Measurements from ENCODE around the gene IGF2BP2. TPM values are rescaled to one million over a fixed set of nuclear protein-coding genes. Genes with fewer than 3 reads are reported as not detected.

IGF2BP2 gene
- total and polyA plus RNA-seq, 2 of the 8 experiments (the other 6 are each of a cell fraction or from before 2014, with no cell fraction given) = 7.4 to 121 TPM

- TF ChIP-seq CTCF (IDR thresholded peaks at IDR 0.05; ENCODE audit: control extremely low read depth in 1 of 3, insufficient read depth in 1 of 3, low read depth in 1 of 3, low read length in 3 of 3) (no peak), SAP30 (IDR thresholded peaks at IDR 0.05; ENCODE audit: insufficient read depth, insufficient replicate concordance, low read length) (no peak), CHD1 (IDR thresholded peaks at IDR 0.05; ENCODE audit: low read depth, low read length) (no peak), CEBPB (IDR thresholded peaks at IDR 0.05; ENCODE audit: low read depth, low read length) (no peak), BRCA1 (IDR thresholded peaks at IDR 0.05; ENCODE audit: low read depth, low read length) (no peak), TAF7 (optimal IDR thresholded peaks at IDR 0.05; ENCODE audit: borderline replicate concordance, low read depth, low read length) (no peak), CHD7 (IDR thresholded peaks at IDR 0.05; ENCODE audit: insufficient replicate concordance, low read length) (no peak), GTF2F1 (IDR thresholded peaks at IDR 0.05; ENCODE audit: borderline replicate concordance, low read depth, low read length) (no peak)
These were observed 110.8 kb downstream of the IGF2BP2 start (continued) for GRCh38 chr3:185714085-185714484.

All from H1 (cell line).